ENCODE data around the gene GRAP.
"Not testable (repeated sequence)": the region's sequence is repeated elsewhere in the genome, so short reads cannot be mapped to it uniquely, and the experiment has no call there.

- not testable (repeated sequence) for TF ChIP-seq ZBTB26 (tag by site-specific recombination; optimal IDR thresholded peaks at IDR 0.05); HOXA7 (CRISPR knock-in tag; IDR thresholded peaks at IDR 0.05; ENCODE audit: borderline replicate concordance); CTCF (tag by site-specific recombination; IDR thresholded peaks at IDR 0.05); OSR2 (tag by site-specific recombination; IDR thresholded peaks at IDR 0.05); ZNF585B (tag by site-specific recombination; IDR thresholded peaks at IDR 0.05); BCL6B (tag by site-specific recombination; IDR thresholded peaks at IDR 0.05); MZF1 (tag by site-specific recombination; IDR thresholded peaks at IDR 0.05; ENCODE audit: borderline replicate concordance); ZNF138 (tag by site-specific recombination; IDR thresholded peaks at IDR 0.05; ENCODE audit: borderline replicate concordance); ZNF18 (tag by site-specific recombination; IDR thresholded peaks at IDR 0.05); PRDM10 (tag by site-specific recombination; IDR thresholded peaks at IDR 0.05); ZNF660 (tag by site-specific recombination; IDR thresholded peaks at IDR 0.05)
These were observed 8.8 kb downstream of the GRAP start for GRCh38 chr17:19038007-19038406.

Measured in HEK293 (cell line).